GM23338 (cell line): Measurements from ENCODE around the gene SFT2D1.

Experiments
- CREB1 ChIP-seq: fragments of 250-450 bp; sonication (Bioruptor Pico); IDR thresholded peaks from 2 replicates; pipeline ENCODE4 v1.5.0; 2020; ENCODE audit warnings: low read depth, mild to moderate bottlenecking, moderate library complexity
- CTCF ChIP-seq, 2 experiments: fragments of 200-600 bp in 1 of 2; sonication (generic) in 1 of 2; conservative IDR thresholded peaks; 2 replicates each; pipeline versions ENCODE4 v1.5.1 to v1.6.1; 2016 to 2017; ENCODE audit warnings: antibody characterized with exemption in 2 of 2, low read depth in 2 of 2, mild to moderate bottlenecking in 2 of 2, moderate library complexity in 1 of 2
- ETS1 ChIP-seq: IDR thresholded peaks from 2 replicates; pipeline ENCODE4 v1.6.1; 2016; ENCODE audit warnings: antibody characterized with exemption
- EZH2 ChIP-seq: fragments of 200-600 bp; sonication (generic); IDR thresholded peaks from one replicate; pipeline ENCODE4 v1.8.0; 2017; ENCODE audit warnings: antibody characterized with exemption, mild to moderate bottlenecking, low read depth; ENCODE audit not compliant: unreplicated experiment
- EZH2phosphoT487 ChIP-seq: fragments of 200-600 bp; sonication (generic); IDR thresholded peaks from one replicate; pipeline ENCODE4 v1.8.1; 2018; ENCODE audit warnings: antibody characterized with exemption; ENCODE audit not compliant: unreplicated experiment
- JUNB ChIP-seq: IDR thresholded peaks from one replicate; pipeline ENCODE4 v1.6.1; 2016; ENCODE audit warnings: antibody characterized with exemption; ENCODE audit not compliant: unreplicated experiment
- NANOG ChIP-seq: IDR thresholded peaks from 2 replicates; pipeline ENCODE4 v1.6.1; 2016; ENCODE audit warnings: antibody characterized with exemption, borderline replicate concordance
- POLR2AphosphoS5 ChIP-seq: IDR thresholded peaks from 2 replicates; pipeline ENCODE4 v1.6.1; 2016; ENCODE audit warnings: antibody characterized with exemption, low read depth
- REST ChIP-seq: IDR thresholded peaks from one replicate; pipeline ENCODE4 v1.6.1; 2018; ENCODE audit warnings: antibody characterized with exemption; ENCODE audit not compliant: unreplicated experiment
- STAT1 ChIP-seq: IDR thresholded peaks from one replicate; pipeline ENCODE4 v1.6.1; 2016; ENCODE audit warnings: antibody characterized with exemption; ENCODE audit not compliant: unreplicated experiment
- ZNF114 ChIP-seq: fragments of 250-450 bp; sonication (Bioruptor Pico); IDR thresholded peaks from 2 replicates; pipeline ENCODE4 v1.5.0; 2020; ENCODE audit warnings: mild to moderate bottlenecking, moderate library complexity
- ZNF331 ChIP-seq: fragments of 250-450 bp; sonication (Bioruptor Pico); IDR thresholded peaks from 2 replicates; pipeline ENCODE4 v1.5.0; 2020; ENCODE audit warnings: low read depth, mild to moderate bottlenecking, moderate library complexity
- ZNF462 ChIP-seq: fragments of 250-450 bp; sonication (Bioruptor Pico); IDR thresholded peaks from 2 replicates; pipeline ENCODE4 v1.5.0; 2020; ENCODE audit warnings: mild to moderate bottlenecking, moderate library complexity

GRCh38 chr6:166336847-166337246 lies 5.5 kb downstream of the SFT2D1 start:
- no peak for TF ChIP-seq CTCF (conservative IDR thresholded peaks at IDR 0.05; ENCODE audit: low read depth in 2 of 2)
- no peak for TF ChIP-seq POLR2AphosphoS5
- no peak for TF ChIP-seq ETS1
- no peak for TF ChIP-seq EZH2phosphoT487
- TF ChIP-seq EZH2, result no peak
- TF ChIP-seq JUNB, result no peak
- no peak for TF ChIP-seq CREB1 (CRISPR knock-in tag)
- TF ChIP-seq REST, result no peak
- TF ChIP-seq NANOG, result no peak
- no peak for TF ChIP-seq ZNF331 (CRISPR knock-in tag)
- no peak for TF ChIP-seq ZNF114 (CRISPR knock-in tag)
- no peak for TF ChIP-seq ZNF462 (CRISPR knock-in tag)
- no peak for TF ChIP-seq STAT1
